GM21529 (cell line): ENCODE data around the gene ABCC9.

Experiments used
- ATAC-seq: cut with Tn5 transposase; IDR thresholded peaks from one replicate; pipeline ENCODE4 v1.9.1; 2021; ENCODE audit not compliant: unreplicated experiment

Gene ABCC9

DNA sequence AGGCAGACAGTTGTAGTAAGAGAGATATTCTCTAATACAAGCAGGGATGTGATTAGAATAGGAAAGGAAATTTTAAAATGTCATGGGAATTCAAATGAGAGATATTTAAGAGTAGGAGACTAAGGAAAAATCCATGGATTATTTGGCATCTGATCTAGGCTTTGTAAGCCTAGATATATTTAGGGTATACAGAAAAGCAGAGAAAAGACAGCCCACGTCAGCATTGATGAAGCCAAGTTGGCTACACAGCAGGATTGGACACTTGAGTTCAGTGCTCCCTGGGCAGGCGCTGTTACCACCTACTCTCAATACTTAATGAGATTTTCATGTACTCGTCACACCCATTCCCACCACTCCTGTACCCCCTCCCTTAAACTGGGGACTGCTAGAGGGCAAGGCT lies 165.1 kb downstream of the ABCC9 start:
- no peak for ATAC-seq

DNA sequence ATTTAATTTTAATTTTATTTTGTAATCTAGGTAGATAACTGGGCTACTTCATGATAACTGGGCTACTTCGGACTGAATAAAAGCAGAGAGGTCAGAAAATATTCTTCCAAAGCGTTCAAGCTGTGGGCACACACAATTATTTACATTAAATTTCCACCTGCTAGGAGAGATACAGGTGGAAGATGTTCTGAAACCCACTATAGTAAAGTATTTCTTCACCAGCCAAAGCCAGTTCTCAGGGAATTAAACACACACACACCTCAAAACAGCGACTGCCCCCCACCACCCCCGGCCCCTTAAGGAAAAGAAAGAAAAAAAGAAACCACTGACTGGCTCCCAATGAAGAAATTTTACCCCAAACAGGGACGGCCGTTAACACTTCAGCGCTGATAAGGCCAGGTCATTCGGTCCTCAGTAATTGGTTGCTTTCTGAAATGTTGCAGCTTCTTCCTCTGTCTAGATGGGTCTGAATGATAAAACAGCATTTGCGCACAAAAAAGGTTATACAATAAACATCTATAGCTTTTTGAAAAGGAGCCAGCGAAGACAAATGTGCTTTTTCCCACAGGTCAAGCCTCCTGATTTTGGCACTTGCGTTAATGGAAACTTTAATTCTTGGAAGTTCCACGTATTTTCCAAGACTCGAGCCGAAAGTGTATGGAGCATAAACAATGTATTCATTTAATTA lies 165.9 kb downstream of the ABCC9 start:
- ATAC-seq, result no peak

DNA sequence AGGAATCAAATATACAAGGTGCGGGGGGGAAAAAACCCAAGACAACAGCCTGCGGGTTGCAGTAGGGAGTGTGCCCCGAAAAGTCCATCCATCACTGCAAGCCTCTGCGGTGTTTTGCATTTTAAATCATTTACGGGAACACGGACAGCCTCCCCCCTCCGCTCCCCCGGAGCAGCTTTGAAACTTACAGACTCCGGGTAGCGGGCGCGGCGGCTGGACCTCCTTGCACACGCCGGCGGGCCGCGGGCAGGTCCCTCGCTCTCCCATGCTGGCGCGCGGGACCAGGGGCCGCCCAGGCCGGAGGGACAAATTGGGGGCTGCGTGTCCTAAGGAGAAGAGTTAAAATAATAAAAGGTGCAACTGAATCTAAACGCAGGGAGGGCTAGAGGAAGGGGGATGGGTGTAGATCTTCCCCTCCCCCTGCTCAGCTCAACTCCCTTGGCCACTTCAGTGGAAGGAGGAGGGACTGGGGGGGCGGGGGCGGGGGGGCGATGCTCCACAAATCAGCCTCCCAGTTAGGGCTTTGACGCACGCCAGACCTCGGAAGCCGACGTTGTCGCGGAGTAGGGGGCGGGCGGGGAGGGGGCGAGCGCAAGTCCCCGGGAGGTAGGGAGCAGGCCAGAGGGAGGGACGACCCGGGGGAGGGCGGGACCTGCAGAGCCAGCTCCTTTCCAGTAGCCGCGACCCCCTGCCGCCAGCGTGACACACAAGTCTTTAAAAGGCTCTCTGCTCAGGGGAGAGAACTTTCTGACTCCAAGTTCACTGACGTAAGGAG lies 166.7 kb downstream of the ABCC9 start, which contains the start of gene KCNJ8:
Gene KCNJ8, minus strand, starts transcription at position 349 of the 775 bp plus-strand sequence. CDS start 1,090 bp downstream, outside the sequence.
- no peak for ATAC-seq

DNA sequence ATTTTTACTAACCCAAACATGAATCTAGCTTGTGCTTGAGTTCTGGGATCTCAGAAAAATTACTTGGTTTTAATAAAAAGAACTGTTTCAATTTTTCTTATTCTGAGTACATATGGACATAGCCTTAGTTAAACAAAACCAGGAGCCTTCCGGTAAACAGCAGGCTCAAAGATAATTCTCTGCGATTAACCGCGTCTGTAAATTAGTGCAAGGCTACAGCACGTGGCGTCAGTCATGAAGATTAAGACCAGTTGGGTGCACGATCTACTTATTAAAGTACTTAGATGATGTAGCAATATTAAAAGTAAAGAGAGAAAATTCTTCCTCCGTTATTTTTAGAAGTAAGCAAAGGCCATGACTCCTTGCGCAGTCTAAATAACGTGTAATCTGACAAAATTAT lies 167.4 kb downstream of the ABCC9 start:
- ATAC-seq, result no peak

DNA sequence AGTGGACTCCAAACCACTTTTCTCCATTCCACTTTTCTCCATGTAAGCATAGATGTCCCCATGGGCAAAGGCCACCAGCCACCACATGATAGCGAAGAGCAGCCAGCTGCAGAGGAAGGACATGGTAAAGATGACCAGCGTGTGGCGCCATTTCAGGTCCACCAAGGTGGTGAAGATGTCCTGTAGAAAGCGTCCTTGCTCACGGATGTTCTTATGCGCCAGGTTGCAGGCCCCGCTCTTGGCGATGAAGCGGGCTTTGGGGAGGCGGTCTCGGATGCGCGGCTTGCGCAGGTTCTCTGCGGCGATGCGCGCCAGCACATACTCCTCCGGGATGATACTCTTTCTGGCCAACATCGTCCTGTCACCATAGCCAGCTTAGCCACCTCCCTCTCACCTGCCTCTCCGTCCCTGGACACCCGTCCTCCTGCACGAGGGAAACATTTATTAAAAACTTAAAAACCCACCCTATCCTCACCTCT lies 167.9 kb downstream of the ABCC9 start:
- no peak for ATAC-seq

DNA sequence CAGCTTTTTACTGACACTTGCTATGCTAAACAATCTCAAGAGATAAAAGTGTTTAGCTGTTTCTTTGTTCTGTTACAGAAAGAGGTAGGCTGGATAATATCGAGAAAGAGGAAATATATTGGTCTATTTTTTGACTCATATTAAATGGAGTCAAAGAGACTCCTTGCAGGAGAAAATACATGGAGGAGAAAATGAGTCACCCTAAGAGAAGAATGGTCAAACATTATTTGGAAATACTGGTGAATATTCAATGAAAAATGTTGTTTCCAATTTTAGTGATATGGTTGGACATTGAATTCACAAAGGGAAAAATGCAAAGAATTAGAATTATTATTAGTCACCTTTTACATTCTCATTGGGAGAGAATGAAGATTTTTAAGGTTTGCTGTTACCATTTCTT lies 169.9 kb downstream of the ABCC9 start:
- ATAC-seq, result no peak

DNA sequence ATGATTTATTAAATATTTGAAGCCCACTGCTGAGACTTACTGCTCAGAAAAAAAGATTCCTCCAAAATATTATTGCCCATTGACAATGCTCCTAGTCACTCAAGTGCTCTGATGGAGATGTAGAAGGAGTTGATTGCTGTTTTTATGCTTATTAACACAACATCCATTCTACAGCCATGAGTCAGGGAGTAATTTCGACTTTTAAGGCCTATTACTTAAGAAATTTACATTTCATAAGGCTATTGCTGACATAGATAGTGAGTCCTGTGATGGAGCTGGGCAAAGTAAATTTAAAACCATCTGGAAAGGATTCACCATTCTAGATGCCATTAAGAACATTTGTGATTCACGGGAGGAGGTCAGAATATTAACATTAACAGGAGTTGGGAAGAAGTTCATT lies 171.9 kb downstream of the ABCC9 start:
- ATAC-seq, result no peak

DNA sequence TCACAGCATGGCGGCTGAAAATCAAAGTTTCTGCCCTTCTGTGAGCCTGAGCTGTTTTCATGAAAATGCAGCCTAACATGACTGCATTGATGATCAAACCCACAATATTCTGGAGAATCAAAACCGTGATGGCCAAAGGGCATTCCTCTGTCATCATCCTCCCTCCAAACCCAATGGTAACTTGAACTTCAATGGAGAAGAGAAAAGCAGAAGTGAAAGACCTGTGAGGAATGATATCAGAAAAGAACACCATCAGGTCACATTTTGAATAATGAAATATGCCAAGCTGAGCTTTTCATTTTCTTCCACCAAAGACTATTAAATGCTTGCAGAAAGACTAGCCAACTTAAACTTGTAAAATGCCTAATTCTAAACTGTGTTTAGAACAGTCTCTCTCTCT lies 174.8 kb downstream of the ABCC9 start:
- ATAC-seq, result no peak

DNA sequence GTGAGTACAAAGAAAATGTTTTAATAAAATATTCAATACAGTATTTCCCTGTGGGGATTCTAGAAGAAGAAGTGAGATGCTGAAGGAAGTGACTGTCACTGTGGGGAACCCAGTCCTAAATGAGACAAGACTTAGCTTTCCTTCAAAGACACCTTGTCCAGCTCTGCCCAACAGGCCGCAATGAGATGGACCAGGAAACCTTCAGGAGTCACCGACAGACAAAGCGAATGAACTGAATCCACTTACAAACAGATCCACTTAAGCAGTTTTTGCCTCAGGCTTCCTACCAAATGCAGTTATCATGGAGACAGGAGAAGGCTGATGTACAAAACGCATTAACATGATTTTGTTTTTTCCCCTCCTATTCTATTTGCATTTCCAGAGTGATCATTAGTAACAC lies 176.3 kb downstream of the ABCC9 start:
- no peak for ATAC-seq

DNA sequence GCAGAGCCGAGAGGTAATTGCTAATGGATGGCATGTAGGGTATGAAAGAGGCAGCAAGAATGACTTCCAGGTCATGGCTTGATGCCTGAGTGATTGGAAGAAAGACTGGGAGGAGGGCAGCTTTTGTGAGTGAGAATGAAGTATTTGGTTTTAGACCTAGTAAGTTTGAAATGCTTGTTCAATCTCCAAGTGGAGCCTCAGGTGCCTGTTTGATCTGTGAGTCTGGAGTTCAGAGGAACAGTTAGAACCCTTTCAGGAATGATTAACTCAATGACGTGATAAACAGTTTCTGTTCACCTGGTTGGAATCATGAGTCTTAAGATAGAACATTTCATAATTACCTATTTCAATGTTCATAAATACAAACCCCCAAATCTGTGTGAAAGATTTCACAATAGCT lies 177.2 kb downstream of the ABCC9 start:
- no peak for ATAC-seq

DNA sequence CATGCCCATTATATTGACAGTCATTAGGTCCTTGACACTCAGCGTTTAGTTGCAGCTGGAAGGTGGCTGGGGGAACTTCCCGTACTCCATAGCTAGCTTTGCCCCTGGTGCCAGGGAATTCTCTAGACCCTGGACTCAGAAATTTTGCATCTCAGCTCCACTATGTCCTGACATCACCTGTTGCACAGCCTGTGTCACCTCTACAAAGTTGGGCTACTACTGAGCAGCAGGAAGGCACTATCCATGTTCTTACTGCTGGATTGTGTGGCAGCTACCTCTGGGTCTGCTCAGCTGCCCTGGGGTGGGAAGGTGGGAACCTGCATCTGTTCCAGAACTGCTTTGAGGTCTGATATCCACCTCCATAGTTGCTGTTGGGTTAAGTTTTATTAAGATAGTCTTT lies 177.7 kb downstream of the ABCC9 start:
- ATAC-seq, result no peak

DNA sequence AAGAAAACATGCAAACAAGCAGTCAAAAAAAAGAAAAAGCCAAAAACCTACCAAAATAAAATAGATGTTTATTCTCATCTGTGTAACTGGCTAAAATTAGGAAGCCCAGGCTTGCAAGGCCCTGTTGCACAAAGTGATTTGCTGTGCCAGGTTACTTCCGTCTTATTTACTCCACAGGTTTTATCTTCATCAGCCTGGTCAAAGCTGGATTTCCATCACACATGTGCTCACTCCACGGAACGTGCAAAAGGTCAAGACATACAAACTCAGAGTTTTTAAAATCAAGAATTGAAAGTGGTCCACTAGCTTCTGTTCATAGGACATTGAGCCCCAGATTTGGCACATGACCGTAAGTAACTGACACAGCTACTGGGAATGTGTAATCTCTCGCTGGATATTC lies 181.5 kb downstream of the ABCC9 start:
- no peak for ATAC-seq

DNA sequence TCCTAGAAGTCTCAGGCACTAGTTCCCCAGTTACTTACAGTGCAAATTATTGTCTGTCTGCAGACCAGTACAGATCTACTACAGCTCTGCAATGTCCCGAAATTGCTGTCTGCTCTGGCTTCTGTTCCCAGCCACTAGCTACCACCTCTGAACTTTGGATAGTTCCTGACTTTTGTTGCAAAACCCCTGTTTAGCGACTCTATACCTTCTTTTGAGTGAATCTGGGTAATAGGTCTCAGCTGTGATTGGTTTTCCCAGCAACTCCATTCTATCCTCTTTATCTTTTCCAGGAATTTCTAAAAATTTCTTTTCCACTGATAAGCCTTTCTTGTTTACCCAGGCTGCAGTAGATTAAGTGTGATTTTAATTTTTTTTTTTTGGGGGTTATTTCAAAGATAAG lies 183.5 kb downstream of the ABCC9 start:
- no peak for ATAC-seq

DNA sequence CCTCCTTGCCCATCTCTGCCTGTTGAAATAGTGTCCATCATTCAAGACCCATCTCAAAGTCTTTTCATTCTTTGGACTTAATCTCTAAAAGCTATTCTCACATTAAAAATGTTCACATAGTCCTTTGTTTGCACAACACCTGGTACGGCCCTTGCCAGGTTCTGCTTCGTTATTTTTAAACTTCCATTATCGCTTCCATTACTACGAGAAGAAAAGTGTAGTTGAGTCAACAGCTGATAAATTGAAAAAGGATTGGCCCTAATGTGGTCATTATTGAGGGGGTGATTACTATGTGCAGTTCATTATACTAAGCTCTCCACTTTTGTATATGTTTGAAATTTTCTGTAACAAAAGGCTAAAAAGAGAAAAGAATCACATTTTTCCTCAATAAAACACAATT lies 184.5 kb downstream of the ABCC9 start:
- ATAC-seq, result no peak

DNA sequence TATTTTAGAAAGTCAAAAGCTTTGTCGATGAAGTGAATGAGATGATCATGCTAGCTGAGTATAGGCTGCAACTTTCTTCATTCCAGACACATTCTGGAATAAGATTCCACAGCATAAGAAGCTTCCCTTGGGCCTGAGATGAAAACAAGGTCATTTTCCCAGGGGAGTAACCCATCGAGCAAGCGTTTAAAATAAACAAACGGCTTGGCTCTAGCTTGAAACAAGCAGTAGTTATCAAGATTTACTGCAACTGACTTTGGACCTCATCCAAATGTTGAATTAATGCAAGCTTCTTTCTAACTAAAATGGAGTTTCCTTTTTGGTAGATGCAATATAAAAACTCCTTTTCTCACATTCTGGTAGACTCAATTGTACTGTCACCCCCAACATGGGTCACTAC lies 189.7 kb downstream of the ABCC9 start:
- no peak for ATAC-seq
